Activated naive CD8-positive, alpha-beta T cell treated with anti-CD3 and anti-CD28 coated beads for 36 hours (primary cell): ENCODE results near the gene EXOC2. TPM values are rescaled to one million over a fixed set of nuclear protein-coding genes. Genes with fewer than 3 reads are reported as not detected.

Source experiments
- DNase-seq: peaks from one replicate; pipeline ENCODE4 v3.0.0; 2021
- H3K27ac Mint-ChIP-seq: one replicate; pipeline ENCODE4 v1.8.0; 2022; ENCODE audit warnings: mild to moderate bottlenecking, moderate library complexity, mixed read lengths
- H3K27me3 Mint-ChIP-seq: one replicate; pipeline ENCODE4 v1.8.0; 2022; ENCODE audit warnings: mild to moderate bottlenecking, mixed read lengths
- H3K36me3 Mint-ChIP-seq: one replicate; pipeline ENCODE4 v1.8.0; 2021; ENCODE audit warnings: mild to moderate bottlenecking, mixed read lengths
- H3K4me1 Mint-ChIP-seq: one replicate; pipeline ENCODE4 v1.8.0; 2021; ENCODE audit warnings: mixed read lengths
- H3K4me3 Mint-ChIP-seq: one replicate; pipeline ENCODE4 v1.8.0; 2022; ENCODE audit warnings: mild to moderate bottlenecking, moderate library complexity, mixed read lengths
- H3K9me3 Mint-ChIP-seq: one replicate; pipeline ENCODE4 v1.8.0; 2022; ENCODE audit warnings: mixed read lengths
- total RNA-seq, 2 experiments: library from RNA; stranded (reverse); gene quantifications; one replicate each; pipeline ENCODE4 v1.2.3, GENCODE V29; 2021

Gene EXOC2
- total RNA-seq, 2 experiments from 2014 or later: 28.4 to 30.0 TPM

DNA sequence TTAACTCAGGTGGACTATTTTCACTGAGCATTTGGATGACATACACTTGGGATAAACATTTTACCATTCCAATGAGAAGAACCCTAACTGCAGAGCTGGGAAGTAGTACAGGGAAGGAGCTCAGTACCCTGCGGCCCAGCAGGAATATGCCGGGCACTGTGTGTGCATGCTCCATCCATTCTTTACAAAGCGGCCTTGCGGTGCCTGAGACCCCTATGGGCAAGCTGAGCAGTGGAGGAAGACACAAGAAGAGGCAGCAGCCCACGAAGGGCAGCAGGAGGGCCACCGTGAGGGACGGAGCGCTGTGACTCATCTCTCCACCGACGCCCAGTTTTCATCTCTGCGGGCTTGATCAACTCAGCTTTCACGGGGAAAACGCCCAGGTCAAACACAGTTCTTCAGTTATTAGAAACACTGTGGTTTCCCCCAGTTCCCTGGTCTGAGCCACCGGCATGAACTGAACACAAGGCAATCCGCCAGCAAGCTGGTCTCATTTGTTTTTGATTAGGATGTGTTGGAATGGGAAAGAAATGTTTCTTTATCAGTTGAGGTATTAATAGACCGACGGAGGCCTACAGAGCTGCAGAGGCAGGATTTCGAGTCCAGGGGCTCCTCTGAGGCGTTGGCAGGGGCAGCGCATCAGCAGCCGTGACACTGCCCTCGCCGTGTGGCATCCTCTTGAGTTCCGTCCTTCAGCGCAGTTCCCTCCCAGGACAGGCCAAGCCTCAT is 256.5 kb downstream of the EXOC2 start:
- H3K9me3 Mint-ChIP-seq: peaks cover 5% of the 10 kb centered on the region
- no peak for DNase-seq
- peaks cover 33% of the 10 kb centered on the region for H3K4me1 Mint-ChIP-seq
- no peaks in the 10 kb centered on the region for H3K36me3 Mint-ChIP-seq
- no peaks in the 10 kb centered on the region for H3K27me3 Mint-ChIP-seq
- H3K4me3 Mint-ChIP-seq: no peak overlapping the region
- no peak overlapping the region for H3K27ac Mint-ChIP-seq

DNA sequence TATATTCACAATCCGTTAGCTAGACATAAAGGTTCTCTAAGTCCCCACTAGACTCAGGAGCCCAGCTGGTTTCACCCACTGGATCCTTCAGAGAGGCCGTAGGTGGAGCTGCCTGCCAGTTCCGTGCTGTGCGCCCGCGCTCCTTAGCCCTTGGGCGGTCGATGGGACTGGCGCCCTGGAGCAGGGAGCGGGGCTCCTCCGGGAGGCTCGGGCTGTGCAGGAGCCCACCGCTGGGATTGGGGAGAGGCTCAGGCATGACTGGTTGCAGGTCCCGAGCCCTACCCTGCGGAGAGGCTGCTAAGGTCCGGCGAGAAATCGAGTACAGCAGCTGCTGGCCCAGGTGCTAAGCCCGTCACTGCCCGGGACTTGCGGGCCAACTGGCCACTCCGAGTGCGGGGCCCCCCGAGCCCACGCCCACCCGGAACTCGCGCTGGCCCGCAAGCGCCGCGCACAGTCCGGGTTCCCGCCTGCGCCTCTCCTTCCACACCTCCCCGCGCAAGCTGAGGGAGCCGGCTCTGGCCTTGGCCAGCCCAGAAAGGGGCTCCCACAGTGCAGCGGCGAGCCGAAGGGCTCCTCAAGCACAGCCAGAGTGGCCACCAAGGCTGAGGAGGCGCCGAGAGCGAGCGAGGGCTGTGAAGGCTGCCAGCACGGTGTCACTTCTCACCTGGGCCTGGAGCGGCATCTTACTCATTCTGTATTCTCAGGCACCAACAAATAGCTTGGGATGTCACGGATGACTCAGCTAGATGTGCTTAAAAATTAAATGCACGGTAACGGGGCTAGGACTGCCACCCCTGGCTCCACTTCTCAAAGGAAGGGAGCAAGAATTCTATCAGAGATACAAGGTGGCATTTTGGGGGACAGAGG is 257.3 kb downstream of the EXOC2 start:
- no peak overlapping the region for H3K27ac Mint-ChIP-seq
- peaks cover 37% of the 10 kb centered on the region for H3K4me1 Mint-ChIP-seq
- no peaks in the 10 kb centered on the region for H3K36me3 Mint-ChIP-seq
- H3K27me3 Mint-ChIP-seq: no peaks in the 10 kb centered on the region
- no peak for DNase-seq
- H3K4me3 Mint-ChIP-seq: peak overlapping the region; percentile 60
- H3K9me3 Mint-ChIP-seq: peaks cover 5% of the 10 kb centered on the region

Other genes with a start within 250 kb of the EXOC2 start
- 1 to 10 TPM in 1 of 2 experiments, under 1 TPM in 1; 0.84 to 1.0 TPM for gene HUS1B, start 36.0 kb downstream of the EXOC2 start, total RNA-seq